ENCODE measurements around the gene NFYC.

Gene NFYC

GRCh38 chr1:40794974-40795715, 103.6 kb downstream of the NFYC start:
- no peak for DNase-seq (ENCODE audit: low spot score)
- no peak for FAIRE-seq

- no peak for DNase-seq (ENCODE audit: low spot score)
- no peak for FAIRE-seq
Measured at GRCh38 chr1:40795811-40796586, 104.5 kb downstream of the NFYC start.

- peak; percentile 28 for DNase-seq (ENCODE audit: low spot score)
- FAIRE-seq, result no peak
Measured at GRCh38 chr1:40796939-40797667, 105.6 kb downstream of the NFYC start.

GRCh38 chr1:40797668-40798010, 106.1 kb downstream of the NFYC start:
- no peak for FAIRE-seq

GRCh38 chr1:40798366-40799281, 107.1 kb downstream of the NFYC start:
- no peak for DNase-seq (ENCODE audit: low spot score)
- no peak for FAIRE-seq

More at GRCh38 chr1:40797668-40798010, 106.1 kb downstream of the NFYC start:
- no peak for DNase-seq (ENCODE audit: low spot score)

- DNase-seq (ENCODE audit: low spot score) (no peak), FAIRE-seq (no peak)
Measured at GRCh38 chr1:40799351-40799867, 107.9 kb downstream of the NFYC start.

- DNase-seq (ENCODE audit: low spot score) (no peak), FAIRE-seq (no peak)
Measured at GRCh38 chr1:40801742-40802077, 110.2 kb downstream of the NFYC start.

- FAIRE-seq (no peak), DNase-seq (ENCODE audit: low spot score) (no peak)
Measured at GRCh38 chr1:40802078-40802741, 110.7 kb downstream of the NFYC start.

- FAIRE-seq, result no peak
Measured at GRCh38 chr1:40802742-40803113, 111.2 kb downstream of the NFYC start.

GRCh38 chr1:40803447-40803846, 111.9 kb downstream of the NFYC start:
- no peak for DNase-seq (ENCODE audit: low spot score)
- FAIRE-seq, result no peak

More at GRCh38 chr1:40802742-40803113, 111.2 kb downstream of the NFYC start:
- DNase-seq (ENCODE audit: low spot score), result no peak

GRCh38 chr1:40803902-40804301, 112.4 kb downstream of the NFYC start:
- DNase-seq (ENCODE audit: low spot score) (no peak), FAIRE-seq (no peak)

GRCh38 chr1:40806240-40806639, 114.7 kb downstream of the NFYC start:
- DNase-seq (ENCODE audit: low spot score), result no peak
- no peak for FAIRE-seq

GRCh38 chr1:40806731-40807695, 115.5 kb downstream of the NFYC start:
- no peak for DNase-seq (ENCODE audit: low spot score)
- FAIRE-seq, result no peak

- FAIRE-seq, result no peak
- no peak for DNase-seq (ENCODE audit: low spot score)
Measured at GRCh38 chr1:40808002-40808401, 116.5 kb downstream of the NFYC start.

- DNase-seq (ENCODE audit: low spot score), result no peak
- FAIRE-seq, result no peak
Measured at GRCh38 chr1:40808444-40808843, 116.9 kb downstream of the NFYC start.

- FAIRE-seq (no peak), DNase-seq (ENCODE audit: low spot score) (no peak)
Measured at GRCh38 chr1:40808909-40809308, 117.4 kb downstream of the NFYC start.

GRCh38 chr1:40810927-40811326, 119.4 kb downstream of the NFYC start:
- DNase-seq (ENCODE audit: low spot score) (no peak), FAIRE-seq (no peak)

GRCh38 chr1:40815420-40815819, 123.9 kb downstream of the NFYC start:
- DNase-seq (ENCODE audit: low spot score) (no peak), FAIRE-seq (no peak)

- DNase-seq (ENCODE audit: low spot score) (no peak), FAIRE-seq (no peak)
Measured at GRCh38 chr1:40817791-40818263, 126.3 kb downstream of the NFYC start.

All from RCC 7860 (cell line).